ENCODE results near the gene RECQL5.

Gene RECQL5

GRCh38 chr17:75623386-75623785 is 43.6 kb downstream of the RECQL5 start:
- no peak overlapping the region for H4K8ac ChIP-seq (ENCODE audit: low read length)
- no peak overlapping the region for H3K4ac ChIP-seq (ENCODE audit: low read depth in 1 of 2, low read length in 2 of 2)
- no peak overlapping the region for H2AFZ ChIP-seq (ENCODE audit: low read depth, low read length)
- no peak overlapping the region for H2BK15ac ChIP-seq (ENCODE audit: low read depth, poor library complexity, severe bottlenecking)
- no peak overlapping the region for H3K14ac ChIP-seq (ENCODE audit: low read length in 2 of 2)
- no peak overlapping the region for H3K9ac ChIP-seq (ENCODE audit: low read length)
- H2BK12ac ChIP-seq (ENCODE audit: low read length in 2 of 2) = no peak overlapping the region
- H3K4me2 ChIP-seq (ENCODE audit: low read length, poor library complexity, severe bottlenecking) = no peak overlapping the region
- H3K9me3 ChIP-seq (ENCODE audit: control insufficient read depth, low read length) = no peaks in the 10 kb centered on the region
- WGBS = 84% methylated on average over 8 of the region's 9 CpGs
- no peak overlapping the region for H2BK5ac ChIP-seq (ENCODE audit: low read depth, low read length, poor library complexity, severe bottlenecking)
- H3K27ac ChIP-seq (ENCODE audit: low read length, poor library complexity, severe bottlenecking) = no peak overlapping the region
- DNase-seq = no peak
- no peak overlapping the region for H4K91ac ChIP-seq (ENCODE audit: low read length)
- H3K23ac ChIP-seq (ENCODE audit: low read length in 2 of 2) = no peak overlapping the region
- H3K36me3 ChIP-seq (ENCODE audit: control insufficient read depth in 1 of 2, insufficient read depth in 2 of 2, low read depth in 1 of 2, low read length in 2 of 2) = peaks cover 0 to 15% of the 10 kb centered on the region in 2 experiments
- H3K27me3 ChIP-seq (ENCODE audit: control insufficient read depth in 1 of 2, insufficient read depth in 1 of 2, low read length in 2 of 2) = peaks cover 17 to 38% of the 10 kb centered on the region in 2 experiments
- H3K18ac ChIP-seq (ENCODE audit: low read depth in 1 of 2, low read length in 2 of 2) = no peak overlapping the region
- no peaks in the 10 kb centered on the region for H3K79me1 ChIP-seq (replicated peaks; ENCODE audit: low read length, poor library complexity, severe bottlenecking)
- H3K4me1 ChIP-seq (ENCODE audit: control insufficient read depth, insufficient read depth, low read depth, low read length) = peaks cover 17% of the 10 kb centered on the region
- no peak overlapping the region for H3K4me3 ChIP-seq (ENCODE audit: insufficient read depth in 1 of 2, low read depth in 1 of 2, low read length in 2 of 2)
- no peak overlapping the region for H2BK120ac ChIP-seq (ENCODE audit: low read depth, low read length)
- peak overlapping the region; percentile 4 for H2AK5ac ChIP-seq (ENCODE audit: low read length, severe bottlenecking)

- Histone ChIP-seq H2BK5ac (ENCODE audit: low read depth, low read length, poor library complexity, severe bottlenecking) (no peak overlapping the region), H3K9ac (ENCODE audit: low read length) (no peak overlapping the region), H4K8ac (ENCODE audit: low read length) (no peak overlapping the region), H3K23ac (ENCODE audit: low read length in 2 of 2) (no peak overlapping the region), H3K27ac (ENCODE audit: low read length, poor library complexity, severe bottlenecking) (no peak overlapping the region), H3K79me1 (replicated peaks; ENCODE audit: low read length, poor library complexity, severe bottlenecking) (no peaks in the 10 kb centered on the region), H2BK15ac (ENCODE audit: low read depth, poor library complexity, severe bottlenecking) (no peak overlapping the region), H3K4ac (ENCODE audit: low read depth in 1 of 2, low read length in 2 of 2) (no peak overlapping the region), H3K27me3 (ENCODE audit: control insufficient read depth in 1 of 2, insufficient read depth in 1 of 2, low read length in 2 of 2) (peaks cover 20 to 42% of the 10 kb centered on the region in 2 experiments), H2BK12ac (ENCODE audit: low read length in 2 of 2) (no peak overlapping the region), H2AK5ac (ENCODE audit: low read length, severe bottlenecking) (no peak overlapping the region), H3K4me2 (ENCODE audit: low read length, poor library complexity, severe bottlenecking) (no peak overlapping the region), H3K36me3 (ENCODE audit: control insufficient read depth in 1 of 2, insufficient read depth in 2 of 2, low read depth in 1 of 2, low read length in 2 of 2) (peaks cover 0 to 10% of the 10 kb centered on the region in 2 experiments), H3K9me3 (ENCODE audit: control insufficient read depth, low read length) (no peaks in the 10 kb centered on the region), H3K4me1 (ENCODE audit: control insufficient read depth, insufficient read depth, low read depth, low read length) (peaks cover 17% of the 10 kb centered on the region), H3K4me3 (ENCODE audit: insufficient read depth in 1 of 2, low read depth in 1 of 2, low read length in 2 of 2) (no peak overlapping the region), H2AFZ (ENCODE audit: low read depth, low read length) (no peak overlapping the region), H2BK120ac (ENCODE audit: low read depth, low read length) (no peak overlapping the region), H3K18ac (ENCODE audit: low read depth in 1 of 2, low read length in 2 of 2) (no peak overlapping the region), H3K14ac (ENCODE audit: low read length in 2 of 2) (no peak overlapping the region), H4K91ac (ENCODE audit: low read length) (no peak overlapping the region)
- WGBS = 92% methylated on average over 15 of the region's 15 CpGs
- no peak for DNase-seq
These were observed 44.1 kb downstream of the RECQL5 start for GRCh38 chr17:75622771-75623273.

- Histone ChIP-seq H2AK5ac (ENCODE audit: low read length, severe bottlenecking) (no peak overlapping the region), H3K79me1 (replicated peaks; ENCODE audit: low read length, poor library complexity, severe bottlenecking) (no peaks in the 10 kb centered on the region), H3K9me3 (ENCODE audit: control insufficient read depth, low read length) (no peaks in the 10 kb centered on the region), H2BK15ac (ENCODE audit: low read depth, poor library complexity, severe bottlenecking) (no peak overlapping the region), H2BK5ac (ENCODE audit: low read depth, low read length, poor library complexity, severe bottlenecking) (no peak overlapping the region), H3K4me3 (ENCODE audit: insufficient read depth in 1 of 2, low read depth in 1 of 2, low read length in 2 of 2) (no peak overlapping the region), H3K23ac (ENCODE audit: low read length in 2 of 2) (no peak overlapping the region), H3K18ac (ENCODE audit: low read depth in 1 of 2, low read length in 2 of 2) (no peak overlapping the region), H3K4me2 (ENCODE audit: low read length, poor library complexity, severe bottlenecking) (no peak overlapping the region), H3K14ac (ENCODE audit: low read length in 2 of 2) (peak overlapping the region in 1 of 2 experiments; percentile 14), H2BK120ac (ENCODE audit: low read depth, low read length) (no peak overlapping the region), H3K4me1 (ENCODE audit: control insufficient read depth, insufficient read depth, low read depth, low read length) (peaks cover 17% of the 10 kb centered on the region), H3K27me3 (ENCODE audit: control insufficient read depth in 1 of 2, insufficient read depth in 1 of 2, low read length in 2 of 2) (peaks cover 26 to 49% of the 10 kb centered on the region in 2 experiments), H4K8ac (ENCODE audit: low read length) (no peak overlapping the region), H3K4ac (ENCODE audit: low read depth in 1 of 2, low read length in 2 of 2) (no peak overlapping the region), H3K36me3 (ENCODE audit: control insufficient read depth in 1 of 2, insufficient read depth in 2 of 2, low read depth in 1 of 2, low read length in 2 of 2) (peaks cover 0 to 6% of the 10 kb centered on the region in 2 experiments), H3K27ac (ENCODE audit: low read length, poor library complexity, severe bottlenecking) (no peak overlapping the region), H3K9ac (ENCODE audit: low read length) (no peak overlapping the region), H2BK12ac (ENCODE audit: low read length in 2 of 2) (no peak overlapping the region), H4K91ac (ENCODE audit: low read length) (no peak overlapping the region), H2AFZ (ENCODE audit: low read depth, low read length) (no peak overlapping the region)
- WGBS = 87% methylated on average over 8 of the region's 8 CpGs
- DNase-seq = peak; percentile 26
These were observed 44.9 kb downstream of the RECQL5 start for GRCh38 chr17:75622076-75622475.

GRCh38 chr17:75621489-75621888 is 45.5 kb downstream of the RECQL5 start:
- Histone ChIP-seq H2AFZ (ENCODE audit: low read depth, low read length) (no peak overlapping the region), H3K36me3 (ENCODE audit: control insufficient read depth in 1 of 2, insufficient read depth in 2 of 2, low read depth in 1 of 2, low read length in 2 of 2) (peaks cover 0 to 6% of the 10 kb centered on the region in 2 experiments), H3K4me3 (ENCODE audit: insufficient read depth in 1 of 2, low read depth in 1 of 2, low read length in 2 of 2) (no peak overlapping the region), H2AK5ac (ENCODE audit: low read length, severe bottlenecking) (no peak overlapping the region), H2BK5ac (ENCODE audit: low read depth, low read length, poor library complexity, severe bottlenecking) (no peak overlapping the region), H2BK120ac (ENCODE audit: low read depth, low read length) (no peak overlapping the region), H3K27ac (ENCODE audit: low read length, poor library complexity, severe bottlenecking) (no peak overlapping the region), H3K79me1 (replicated peaks; ENCODE audit: low read length, poor library complexity, severe bottlenecking) (no peaks in the 10 kb centered on the region), H3K18ac (ENCODE audit: low read depth in 1 of 2, low read length in 2 of 2) (no peak overlapping the region), H3K4ac (ENCODE audit: low read depth in 1 of 2, low read length in 2 of 2) (no peak overlapping the region), H3K4me1 (ENCODE audit: control insufficient read depth, insufficient read depth, low read depth, low read length) (peaks cover 17% of the 10 kb centered on the region), H3K27me3 (ENCODE audit: control insufficient read depth in 1 of 2, insufficient read depth in 1 of 2, low read length in 2 of 2) (peaks cover 26 to 50% of the 10 kb centered on the region in 2 experiments), H3K14ac (ENCODE audit: low read length in 2 of 2) (no peak overlapping the region), H3K4me2 (ENCODE audit: low read length, poor library complexity, severe bottlenecking) (no peak overlapping the region), H4K8ac (ENCODE audit: low read length) (no peak overlapping the region), H3K9me3 (ENCODE audit: control insufficient read depth, low read length) (no peaks in the 10 kb centered on the region), H2BK15ac (ENCODE audit: low read depth, poor library complexity, severe bottlenecking) (no peak overlapping the region), H3K9ac (ENCODE audit: low read length) (no peak overlapping the region), H2BK12ac (ENCODE audit: low read length in 2 of 2) (no peak overlapping the region), H3K23ac (ENCODE audit: low read length in 2 of 2) (no peak overlapping the region), H4K91ac (ENCODE audit: low read length) (peak overlapping the region; percentile 22)
- WGBS = 98% methylated on average over 4 of the region's 4 CpGs
- DNase-seq = no peak
